Testis (tissue), 3 donors: ENCODE measurements around the gene KAT6B. TPM values are rescaled to one million over a fixed set of nuclear protein-coding genes. Genes with fewer than 3 reads are reported as not detected.

ENCODE experiments used
- DNase-seq: peaks from one replicate; pipeline ENCODE4 v3.0.0-alpha.2; 2019
- H3K27ac ChIP-seq, 2 donors: fragments of 200-600 bp; sonication (generic); one replicate each; pipeline ENCODE4 v1.5.1; 2019
- H3K27me3 ChIP-seq: fragments of 200-600 bp; sonication (generic); one replicate; pipeline ENCODE4 v1.5.1; 2019
- H3K36me3 ChIP-seq: fragments of 200-600 bp; sonication (generic); one replicate; pipeline ENCODE4 v1.5.1; 2017; ENCODE audit warnings: low read depth; ENCODE audit errors: missing control alignments
- H3K4me1 ChIP-seq: fragments of 200-600 bp; sonication (generic); one replicate; pipeline ENCODE4 v1.5.1; 2019
- H3K4me3 ChIP-seq, 2 donors: fragments of 200-600 bp; sonication (generic); one replicate each; pipeline ENCODE4 v1.5.1; 2017 to 2019
- H3K9me3 ChIP-seq: fragments of 200-600 bp; sonication (generic); one replicate; pipeline ENCODE4 v1.5.1; 2017
- POLR2A ChIP-seq: fragments of 450-650 bp; IDR thresholded peaks from one replicate; pipeline ENCODE4 v1.6.1; 2017; ENCODE audit warnings: antibody characterized with exemption, mild to moderate bottlenecking, moderate library complexity
- WGBS, 2 donors: methylation state at CpG; one replicate each; pipeline ENCODE4 v1.1.5; 2018; 5-methylcytosine and 5-hydroxymethylcytosine counted together
- intact Hi-C: fragments of 100-400 bp; cut with DNase I; formaldehyde crosslinking; loops from one replicate; pipeline ENCODE4 v1.15.1; 2023; ENCODE audit warnings: low total_unique reads
- polyA plus RNA-seq: library from polyadenylated mRNA; stranded (reverse); fragments of 350-450 nt; fragmentation: Illumina TruSeq; extraction: RNeasy Lipid Tissue Mini Kit (QIAGEN cat#74804); gene quantifications from one replicate; pipeline ENCODE4 v1.2.3, GENCODE V29; 2014; ENCODE audit warnings: low read depth, low replicate concordance; ENCODE audit not compliant: insufficient read depth
- total RNA-seq, 2 donors: library from RNA; depleted of rRNA; stranded (reverse); fragments of >200 nt; gene quantifications; one replicate each; pipeline ENCODE4 v1.2.3, GENCODE V29; 2016
- TF ChIP-seq, protein P1 (sequence below), 3 experiments: fragments of 450-650 bp in 2 of 3; fragments of 200-600 bp in 1 of 3; sonication (generic) in 1 of 3; IDR thresholded peaks; one replicate each; pipeline ENCODE4 v1.5.1; 2016 to 2019; ENCODE audit warnings: antibody characterized with exemption in 3 of 3, mild to moderate bottlenecking in 2 of 3, moderate library complexity in 1 of 3

KAT6B gene
- total and polyA plus RNA-seq, 3 donors from 2014 or later, result 23.9 to 109 (median 106) TPM

DNA sequence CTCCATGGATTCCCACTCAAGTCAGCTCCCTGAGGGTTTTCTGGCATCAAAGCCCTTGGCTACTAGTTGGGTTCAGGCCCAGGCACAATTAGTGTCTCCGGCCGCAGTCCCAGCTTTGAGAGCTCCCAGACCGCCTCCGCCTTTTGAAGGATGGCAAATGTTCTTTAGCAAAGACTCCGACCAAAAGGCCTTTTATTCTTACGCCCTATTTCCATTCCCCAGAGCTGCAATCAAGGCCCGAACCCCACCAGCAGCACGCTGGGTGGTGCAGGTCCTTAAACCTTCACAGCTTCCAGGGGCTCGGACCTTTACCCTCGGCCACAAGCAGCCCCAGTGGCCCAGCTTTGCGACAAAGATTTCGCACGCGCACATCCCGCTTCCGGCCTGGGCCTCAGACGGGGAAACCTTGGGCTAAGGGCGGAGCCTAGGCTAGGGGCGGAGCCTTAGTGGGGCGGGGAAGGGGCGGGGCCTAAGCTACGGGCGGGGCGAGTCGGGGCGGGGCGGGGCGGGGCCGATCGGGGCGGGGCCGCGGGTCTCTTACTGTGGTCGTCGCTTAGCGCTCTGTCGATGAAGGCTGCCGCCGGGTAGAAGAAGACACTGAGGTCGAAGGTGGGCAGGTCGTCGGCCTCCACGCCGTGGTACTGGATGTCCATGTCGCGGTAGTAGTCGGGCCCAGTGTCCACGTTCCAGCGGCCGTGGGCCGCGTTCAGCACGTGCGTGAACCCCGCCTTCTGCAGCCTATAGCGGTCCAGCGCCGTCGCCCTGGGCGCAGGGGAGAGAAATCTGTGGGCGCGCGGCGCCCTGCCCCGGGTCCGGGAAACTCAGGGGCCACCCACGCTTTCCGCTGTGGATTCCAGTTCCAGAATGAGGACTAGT, 217.1 kb downstream of the KAT6B start:
- Histone ChIP-seq H3K36me3 (no peaks in the 10 kb centered on the region), H3K27ac (no peak overlapping the region), H3K4me1 (peaks cover 4% of the 10 kb centered on the region), H3K27me3 (no peaks in the 10 kb centered on the region), H3K9me3 (no peaks in the 10 kb centered on the region), H3K4me3 (peak overlapping the region; percentile 6 to 51)
- peak; percentile 74 for DNase-seq
- TF ChIP-seq, protein P1, sequence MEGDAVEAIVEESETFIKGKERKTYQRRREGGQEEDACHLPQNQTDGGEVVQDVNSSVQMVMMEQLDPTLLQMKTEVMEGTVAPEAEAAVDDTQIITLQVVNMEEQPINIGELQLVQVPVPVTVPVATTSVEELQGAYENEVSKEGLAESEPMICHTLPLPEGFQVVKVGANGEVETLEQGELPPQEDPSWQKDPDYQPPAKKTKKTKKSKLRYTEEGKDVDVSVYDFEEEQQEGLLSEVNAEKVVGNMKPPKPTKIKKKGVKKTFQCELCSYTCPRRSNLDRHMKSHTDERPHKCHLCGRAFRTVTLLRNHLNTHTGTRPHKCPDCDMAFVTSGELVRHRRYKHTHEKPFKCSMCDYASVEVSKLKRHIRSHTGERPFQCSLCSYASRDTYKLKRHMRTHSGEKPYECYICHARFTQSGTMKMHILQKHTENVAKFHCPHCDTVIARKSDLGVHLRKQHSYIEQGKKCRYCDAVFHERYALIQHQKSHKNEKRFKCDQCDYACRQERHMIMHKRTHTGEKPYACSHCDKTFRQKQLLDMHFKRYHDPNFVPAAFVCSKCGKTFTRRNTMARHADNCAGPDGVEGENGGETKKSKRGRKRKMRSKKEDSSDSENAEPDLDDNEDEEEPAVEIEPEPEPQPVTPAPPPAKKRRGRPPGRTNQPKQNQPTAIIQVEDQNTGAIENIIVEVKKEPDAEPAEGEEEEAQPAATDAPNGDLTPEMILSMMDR (IDR thresholded peaks at IDR 0.05), result no peak
- no peak for TF ChIP-seq POLR2A
- 28 to 52% methylated on average over 28 to 53 of the region's 68 CpGs for WGBS, 2 donors
- intact Hi-C loops, result no loop called here

DNA sequence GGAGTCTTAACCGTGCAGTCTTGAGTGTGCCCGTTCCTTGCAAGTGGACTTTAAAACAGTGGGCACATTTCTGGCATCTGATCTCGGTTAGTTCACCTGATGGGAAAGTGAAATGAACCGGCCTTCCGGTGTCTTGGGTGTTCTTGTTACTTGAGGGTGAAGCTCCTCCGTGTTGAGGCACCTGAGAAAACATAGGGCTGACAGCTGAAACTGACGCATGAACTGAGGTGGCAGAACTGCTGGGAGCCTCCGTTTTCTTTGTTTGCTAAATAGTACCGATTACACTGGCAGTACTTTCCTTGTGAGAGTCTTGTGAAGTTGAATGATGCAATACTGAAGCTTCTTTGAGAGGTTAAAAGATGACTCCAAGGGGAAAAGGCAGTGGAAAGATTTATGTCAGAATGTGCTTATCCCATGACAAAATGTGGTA, 222.3 kb downstream of the KAT6B start:
- Histone ChIP-seq H3K36me3 (no peaks in the 10 kb centered on the region), H3K27ac (no peak overlapping the region), H3K4me1 (no peaks in the 10 kb centered on the region), H3K27me3 (no peaks in the 10 kb centered on the region), H3K4me3 (no peak overlapping the region), H3K9me3 (no peaks in the 10 kb centered on the region)
- no peak for DNase-seq
- TF ChIP-seq, protein P1 (IDR thresholded peaks at IDR 0.05), result no peak
- TF ChIP-seq POLR2A, result no peak
- intact Hi-C loops, result no loop called here
- WGBS, 2 donors, result 85 to 91% methylated on average over 9 of the region's 9 CpGs

DNA sequence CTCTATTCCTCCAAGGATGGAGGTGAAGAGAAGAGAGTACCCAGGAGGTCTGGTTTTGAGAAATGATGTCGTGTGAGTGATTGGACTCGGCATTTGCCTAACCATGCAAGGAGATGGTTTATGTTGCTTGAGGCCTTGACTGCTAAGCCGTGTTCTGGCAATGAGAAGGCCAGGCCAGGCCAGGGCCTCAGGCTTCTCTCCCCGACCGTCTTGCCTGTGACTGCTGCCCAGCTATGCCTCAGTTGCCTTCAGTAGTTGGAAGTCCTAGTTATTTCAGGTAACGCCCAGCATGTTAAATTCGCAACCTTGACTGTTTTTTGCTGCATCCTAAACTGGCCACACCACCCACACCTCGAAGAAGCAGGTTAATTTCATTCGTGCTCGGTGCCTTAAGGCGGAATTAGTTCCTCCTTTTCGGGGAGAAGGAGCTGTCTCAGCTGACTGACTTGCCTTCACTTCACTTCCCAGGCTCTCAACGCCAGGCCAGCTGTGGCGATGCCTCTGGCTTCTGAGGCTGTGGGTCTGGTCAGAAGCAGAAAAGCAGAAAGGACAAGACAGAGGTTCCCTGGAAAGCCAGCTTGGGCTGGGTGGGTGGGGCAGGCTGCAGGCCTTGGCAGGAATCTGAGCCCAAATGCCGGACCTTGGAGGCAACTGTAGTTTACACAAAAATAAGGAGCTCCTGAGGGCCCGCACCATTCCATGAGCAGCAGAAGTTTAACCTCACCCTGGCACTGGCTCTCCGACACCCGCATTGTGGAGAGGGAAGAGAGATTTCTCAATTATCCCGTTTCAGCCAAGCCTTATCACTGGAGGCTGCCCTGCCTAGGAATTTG, 223.1 kb downstream of the KAT6B start:
- H3K9me3 ChIP-seq, result no peaks in the 10 kb centered on the region
- no peaks in the 10 kb centered on the region for H3K4me1 ChIP-seq
- no peaks in the 10 kb centered on the region for H3K27me3 ChIP-seq
- intact Hi-C loops, result no loop called here
- no peak overlapping the region for H3K4me3 ChIP-seq
- no peak for TF ChIP-seq POLR2A
- TF ChIP-seq, protein P1 (IDR thresholded peaks at IDR 0.05), result no peak
- H3K27ac ChIP-seq, result no peak overlapping the region
- no peak for DNase-seq
- WGBS, 2 donors, result 83 to 84% methylated on average over 19 of the region's 19 CpGs
- H3K36me3 ChIP-seq, result no peaks in the 10 kb centered on the region

DNA sequence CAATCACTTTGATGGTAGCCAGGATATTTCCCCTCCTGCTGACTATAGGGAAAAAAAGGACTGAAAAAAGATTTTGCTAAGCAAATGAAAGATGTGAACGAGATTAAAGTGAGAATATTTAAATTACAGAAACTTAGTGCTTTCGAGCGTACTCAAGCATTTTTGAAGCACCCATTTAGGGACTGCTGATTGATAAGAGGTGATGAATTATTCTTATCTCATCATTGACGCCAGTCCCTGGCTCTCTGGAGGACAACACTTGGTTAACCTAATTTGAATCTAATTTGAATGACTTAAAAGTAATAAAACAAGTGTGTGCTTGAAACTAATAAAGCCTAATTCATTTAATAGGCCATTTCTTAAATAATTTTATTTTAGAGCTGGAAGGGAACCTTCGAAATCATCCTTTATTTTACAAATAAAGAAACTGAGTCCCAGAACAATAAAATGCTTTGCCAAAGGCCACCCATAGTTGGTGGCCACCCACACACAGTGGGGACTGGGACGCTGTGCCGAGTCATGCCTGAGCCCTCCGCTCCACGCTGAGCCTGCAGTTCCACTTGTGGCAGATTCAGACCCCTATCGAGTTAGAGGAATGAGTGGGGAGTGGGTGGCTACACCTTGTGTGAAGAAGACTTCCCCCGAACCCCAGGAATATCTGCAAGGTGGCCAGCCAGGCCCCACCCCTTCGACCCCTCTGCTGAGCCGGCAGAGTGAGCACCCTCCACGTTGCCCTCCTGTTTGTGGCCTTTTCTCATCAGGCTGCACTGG, 223.9 kb downstream of the KAT6B start:
- H3K9me3 ChIP-seq, result no peaks in the 10 kb centered on the region
- DNase-seq, result no peak
- no peak overlapping the region for H3K27ac ChIP-seq
- H3K4me3 ChIP-seq, result no peak overlapping the region
- 89 to 94% methylated on average over 14 of the region's 14 CpGs for WGBS, 2 donors
- H3K36me3 ChIP-seq, result no peaks in the 10 kb centered on the region
- no peaks in the 10 kb centered on the region for H3K27me3 ChIP-seq
- intact Hi-C loops, result no loop called here
- no peaks in the 10 kb centered on the region for H3K4me1 ChIP-seq
- TF ChIP-seq, protein P1 (IDR thresholded peaks at IDR 0.05), result no peak
- no peak for TF ChIP-seq POLR2A
